ENCODE measurements around the gene PNPLA5. TPM values are rescaled to one million over a fixed set of nuclear protein-coding genes. Genes with fewer than 3 reads are reported as not detected.
A peak's percentile ranks its signal among the peaks of the same experiment; 100 is the strongest.

Gene PNPLA5
- total and polyA plus RNA-seq, 4 donors: not detected

DNA sequence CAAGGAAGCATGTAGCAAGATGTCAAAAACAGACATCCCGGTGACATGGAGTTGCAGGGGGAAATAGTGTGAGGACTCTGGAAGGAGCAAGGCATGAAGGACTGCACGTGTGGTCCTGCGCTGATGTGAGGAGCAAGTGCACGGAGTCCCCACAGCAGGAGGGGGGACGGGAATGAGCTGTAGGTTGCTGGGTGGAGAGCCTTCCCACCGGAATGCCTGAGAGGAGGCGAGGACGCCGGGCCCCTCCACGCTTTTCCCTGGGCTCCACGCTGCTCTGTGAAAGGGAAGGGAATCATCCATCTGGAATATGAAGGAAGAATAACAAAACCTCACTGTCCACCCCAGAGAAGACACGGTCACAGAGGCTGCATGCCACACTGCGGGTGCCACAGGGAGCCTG lies 56.1 kb downstream of the PNPLA5 start:
- H3K9me3 ChIP-seq (ENCODE audit: control insufficient read depth in 4 of 4, insufficient read depth in 3 of 4, low read length in 3 of 4): peaks cover 0 to 2% (median 0%) of the 10 kb centered on the region in 4 donors
- H3K4me1 ChIP-seq (ENCODE audit: control insufficient read depth in 5 of 5, insufficient read depth in 5 of 5, low read length in 5 of 5): peaks cover 0 to 10% (median 0%) of the 10 kb centered on the region in 5 donors
- ATAC-seq (ENCODE audit: insufficient read depth, low FRiP score): no peak
- H3K36me3 ChIP-seq (ENCODE audit: control insufficient read depth in 4 of 4, insufficient read depth in 4 of 4, low read length in 4 of 4): no peaks in the 10 kb centered on the region
- no peak overlapping the region for H3K4me3 ChIP-seq
- H3K27ac ChIP-seq (ENCODE audit: low read depth in 1 of 2, low read length in 1 of 2): no peak overlapping the region
- H3K27me3 ChIP-seq (ENCODE audit: control insufficient read depth in 3 of 3, insufficient read depth in 3 of 3, low read length in 2 of 3): peaks cover 0 to 12% (median 0%) of the 10 kb centered on the region in 3 donors
- TF ChIP-seq, protein P1, sequence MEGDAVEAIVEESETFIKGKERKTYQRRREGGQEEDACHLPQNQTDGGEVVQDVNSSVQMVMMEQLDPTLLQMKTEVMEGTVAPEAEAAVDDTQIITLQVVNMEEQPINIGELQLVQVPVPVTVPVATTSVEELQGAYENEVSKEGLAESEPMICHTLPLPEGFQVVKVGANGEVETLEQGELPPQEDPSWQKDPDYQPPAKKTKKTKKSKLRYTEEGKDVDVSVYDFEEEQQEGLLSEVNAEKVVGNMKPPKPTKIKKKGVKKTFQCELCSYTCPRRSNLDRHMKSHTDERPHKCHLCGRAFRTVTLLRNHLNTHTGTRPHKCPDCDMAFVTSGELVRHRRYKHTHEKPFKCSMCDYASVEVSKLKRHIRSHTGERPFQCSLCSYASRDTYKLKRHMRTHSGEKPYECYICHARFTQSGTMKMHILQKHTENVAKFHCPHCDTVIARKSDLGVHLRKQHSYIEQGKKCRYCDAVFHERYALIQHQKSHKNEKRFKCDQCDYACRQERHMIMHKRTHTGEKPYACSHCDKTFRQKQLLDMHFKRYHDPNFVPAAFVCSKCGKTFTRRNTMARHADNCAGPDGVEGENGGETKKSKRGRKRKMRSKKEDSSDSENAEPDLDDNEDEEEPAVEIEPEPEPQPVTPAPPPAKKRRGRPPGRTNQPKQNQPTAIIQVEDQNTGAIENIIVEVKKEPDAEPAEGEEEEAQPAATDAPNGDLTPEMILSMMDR (IDR thresholded peaks at IDR 0.05; ENCODE audit: control extremely low read depth, extremely low read depth): no peak
- DNase-seq: no peak
- 91 to 92% methylated on average over 10 to 13 of the region's 13 CpGs for WGBS, 2 donors
- no peak overlapping the region for H3K9ac ChIP-seq (ENCODE audit: insufficient read depth in 1 of 2, low read length in 2 of 2)

DNA sequence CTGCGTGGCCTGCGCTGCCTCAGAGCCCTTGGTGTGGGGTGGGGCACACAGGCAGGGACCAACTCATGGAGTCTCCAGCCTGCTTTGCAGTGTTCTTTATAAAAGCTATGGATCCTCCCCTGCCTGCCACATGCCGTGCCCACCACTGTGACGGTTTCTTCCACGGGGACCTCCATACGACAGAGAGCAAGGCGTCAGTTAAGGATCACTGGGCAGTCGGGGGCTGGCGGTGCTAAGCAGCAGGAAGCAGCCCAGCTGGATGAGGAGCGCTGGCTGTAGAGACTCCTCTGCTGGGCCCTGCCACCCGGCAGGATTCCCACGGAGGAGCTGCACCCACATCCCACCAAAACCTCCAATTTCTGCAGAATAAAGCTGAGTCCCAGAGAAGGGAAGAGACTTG lies 56.6 kb downstream of the PNPLA5 start:
- H3K27ac ChIP-seq (ENCODE audit: low read depth in 1 of 2, low read length in 1 of 2): no peak overlapping the region
- DNase-seq: peak in 2 of 3 donors; percentile 41 to 52

DNA sequence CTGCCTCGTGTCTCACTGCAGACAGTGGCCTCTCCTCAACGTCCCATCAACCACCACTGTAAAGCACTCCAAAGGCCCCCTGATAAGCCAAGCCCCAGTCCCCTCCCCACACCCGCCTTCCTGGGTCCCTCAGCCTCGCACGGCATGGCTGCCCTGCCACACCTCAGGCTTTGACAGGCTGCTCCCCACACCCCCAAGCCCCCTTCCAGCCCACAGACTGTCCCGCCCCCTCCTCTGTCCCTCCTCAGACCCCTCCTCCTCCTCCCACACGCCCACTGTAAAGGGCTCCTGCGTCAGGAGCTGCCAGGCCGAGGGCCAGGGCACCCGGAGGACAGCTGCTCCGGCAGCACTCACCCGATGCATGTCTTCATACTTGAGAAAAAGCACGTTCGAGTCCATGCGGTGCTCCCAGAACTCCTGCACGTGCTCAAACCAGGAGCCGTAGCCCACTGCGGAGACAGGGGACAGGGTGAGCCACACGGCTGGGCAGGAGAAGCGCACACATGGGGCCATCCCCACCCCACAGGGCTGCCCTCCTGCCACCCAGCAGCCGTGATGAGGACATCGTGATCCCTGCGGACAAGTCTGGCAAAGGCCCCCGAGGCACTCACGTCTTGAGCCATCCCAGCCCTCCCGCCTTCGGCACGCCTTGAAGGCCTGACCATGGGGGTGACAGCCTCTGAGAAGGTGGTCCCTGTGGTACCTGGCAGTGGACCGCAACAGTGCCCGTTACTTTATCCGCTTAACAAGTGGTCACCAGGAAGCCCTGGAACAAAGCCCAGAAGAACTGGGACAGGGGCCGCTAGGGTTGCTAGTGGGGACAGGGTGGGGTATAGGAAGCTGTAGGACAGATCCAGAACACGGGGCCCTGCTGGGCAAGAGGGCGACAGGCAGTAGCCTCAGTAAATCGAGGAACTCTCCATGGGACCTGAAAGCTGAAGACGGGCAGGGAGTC lies 58.2 kb downstream of the PNPLA5 start:
- H3K9me3 ChIP-seq (ENCODE audit: control insufficient read depth in 4 of 4, insufficient read depth in 3 of 4, low read length in 3 of 4): peaks cover 0 to 2% (median 0%) of the 10 kb centered on the region in 4 donors
- no peak for ATAC-seq (ENCODE audit: insufficient read depth, low FRiP score)
- H3K27me3 ChIP-seq (ENCODE audit: control insufficient read depth in 3 of 3, insufficient read depth in 3 of 3, low read length in 2 of 3): peaks cover 0 to 12% (median 0%) of the 10 kb centered on the region in 3 donors
- no peak for DNase-seq
- no peak overlapping the region for H3K4me3 ChIP-seq
- no peak overlapping the region for H3K9ac ChIP-seq (ENCODE audit: insufficient read depth in 1 of 2, low read length in 2 of 2)
- TF ChIP-seq, protein P1 (IDR thresholded peaks at IDR 0.05; ENCODE audit: control extremely low read depth, extremely low read depth): no peak
- H3K27ac ChIP-seq (ENCODE audit: low read depth in 1 of 2, low read length in 1 of 2): no peak overlapping the region
- peaks cover 0 to 31% (median 12%) of the 10 kb centered on the region in 5 donors for H3K4me1 ChIP-seq (ENCODE audit: control insufficient read depth in 5 of 5, insufficient read depth in 5 of 5, low read length in 5 of 5)
- H3K36me3 ChIP-seq (ENCODE audit: control insufficient read depth in 4 of 4, insufficient read depth in 4 of 4, low read length in 4 of 4): no peaks in the 10 kb centered on the region
- WGBS, 2 donors: 72 to 84% methylated on average over 36 of the region's 36 CpGs

More for the DNA sequence above, 56.6 kb downstream of the PNPLA5 start:
- Histone ChIP-seq H3K9me3 (ENCODE audit: control insufficient read depth in 4 of 4, insufficient read depth in 3 of 4, low read length in 3 of 4) (peaks cover 0 to 2% (median 0%) of the 10 kb centered on the region in 4 donors), H3K4me3 (no peak overlapping the region), H3K36me3 (ENCODE audit: control insufficient read depth in 4 of 4, insufficient read depth in 4 of 4, low read length in 4 of 4) (no peaks in the 10 kb centered on the region), H3K4me1 (ENCODE audit: control insufficient read depth in 5 of 5, insufficient read depth in 5 of 5, low read length in 5 of 5) (peaks cover 0 to 16% (median 0%) of the 10 kb centered on the region in 5 donors), H3K9ac (ENCODE audit: insufficient read depth in 1 of 2, low read length in 2 of 2) (no peak overlapping the region), H3K27me3 (ENCODE audit: control insufficient read depth in 3 of 3, insufficient read depth in 3 of 3, low read length in 2 of 3) (peaks cover 0 to 12% (median 0%) of the 10 kb centered on the region in 3 donors)
- ATAC-seq (ENCODE audit: insufficient read depth, low FRiP score): no peak
- 63 to 69% methylated on average over 12 of the region's 12 CpGs for WGBS, 2 donors
- TF ChIP-seq, protein P1 (IDR thresholded peaks at IDR 0.05; ENCODE audit: control extremely low read depth, extremely low read depth): no peak
